Muscle layer of duodenum (tissue), 2 donors: Measurements from ENCODE around the gene PRICKLE2.

ENCODE experiments used
- H3K27ac ChIP-seq: one replicate; pipeline ENCODE4 v1.7.0; 2013; ENCODE audit warnings: mild to moderate bottlenecking, low read length
- H3K27me3 ChIP-seq: one replicate; pipeline ENCODE4 v1.7.0; 2013; ENCODE audit warnings: low read depth, mild to moderate bottlenecking, control low read depth, low read length
- H3K36me3 ChIP-seq, 2 donors: one replicate each; pipeline ENCODE4 v1.7.0; 2013; ENCODE audit warnings: low read length in 2 of 2, control low read depth in 1 of 2, mild to moderate bottlenecking in 1 of 2; ENCODE audit not compliant: insufficient read depth in 2 of 2, control insufficient read depth in 1 of 2
- H3K4me1 ChIP-seq, 2 donors: one replicate each; pipeline ENCODE4 v1.7.0; 2013; ENCODE audit warnings: low read length in 2 of 2, mild to moderate bottlenecking in 2 of 2, control low read depth in 1 of 2, moderate library complexity in 1 of 2; ENCODE audit not compliant: insufficient read depth in 2 of 2, control insufficient read depth in 1 of 2
- H3K4me3 ChIP-seq, 2 donors: one replicate each; pipeline ENCODE4 v1.7.0; 2013; ENCODE audit warnings: low read length in 2 of 2, low read depth in 1 of 2, mild to moderate bottlenecking in 1 of 2
- H3K9me3 ChIP-seq, 2 donors: one replicate each; pipeline ENCODE4 v1.7.0; 2013; ENCODE audit warnings: low read length in 2 of 2, control low read depth in 1 of 2, mild to moderate bottlenecking in 1 of 2; ENCODE audit not compliant: control insufficient read depth in 1 of 2
- donor health status: healthy.

PRICKLE2 gene

DNA sequence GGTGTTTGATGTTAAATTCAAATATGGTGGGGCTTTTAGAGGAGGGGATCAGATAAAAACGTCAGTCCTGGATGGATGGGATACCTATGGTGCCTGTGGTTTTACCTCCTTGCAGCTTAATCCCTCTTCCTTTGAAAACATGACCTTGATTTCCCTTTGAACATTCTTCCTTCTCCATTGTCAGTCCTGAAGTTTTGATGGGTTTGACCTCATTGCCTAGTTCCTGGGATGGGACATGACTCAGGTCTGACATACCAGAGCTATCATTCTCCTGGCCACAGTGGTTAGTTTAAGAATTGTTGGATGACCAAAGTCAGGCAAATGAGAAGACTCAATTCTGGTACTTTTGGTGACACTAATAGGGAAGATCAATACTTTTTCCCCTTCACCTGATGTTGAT, 87.2 kb downstream of the PRICKLE2 start:
- Histone ChIP-seq H3K4me3 (no peak overlapping the region), H3K9me3 (no peaks in the 10 kb centered on the region), H3K4me1 (peaks cover 0 to 52% of the 10 kb centered on the region in 2 donors), H3K27me3 (no peaks in the 10 kb centered on the region), H3K27ac (no peak overlapping the region), H3K36me3 (peaks cover 0 to 7% of the 10 kb centered on the region in 2 donors)

GRCh38 chr3:64134882-64135281, 90.4 kb downstream of the PRICKLE2 start:
- Histone ChIP-seq H3K36me3 (no peaks in the 10 kb centered on the region), H3K9me3 (no peaks in the 10 kb centered on the region), H3K4me1 (peaks cover 0 to 47% of the 10 kb centered on the region in 2 donors), H3K4me3 (no peak overlapping the region), H3K27ac (no peak overlapping the region), H3K27me3 (no peaks in the 10 kb centered on the region)

DNA sequence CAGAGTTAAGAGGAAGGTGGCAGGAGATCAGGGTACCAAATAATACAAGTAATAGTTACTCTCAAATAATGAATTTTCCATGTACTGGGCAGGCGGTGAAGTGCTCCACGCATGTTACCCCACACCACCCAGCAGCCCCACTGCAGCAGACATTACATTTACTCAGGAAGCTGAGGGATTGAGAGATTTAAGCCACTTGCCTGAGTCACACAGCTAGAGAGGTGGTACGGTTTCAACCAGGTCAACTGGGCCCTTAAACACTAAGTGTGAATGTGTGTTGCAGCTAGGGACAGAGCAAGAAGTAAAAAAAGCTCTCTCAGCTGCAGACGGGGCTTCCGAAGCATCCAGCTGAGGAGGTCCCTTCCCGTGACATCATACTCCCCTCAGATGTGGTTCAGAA, 91.3 kb downstream of the PRICKLE2 start:
- no peak overlapping the region for H3K4me3 ChIP-seq
- no peak overlapping the region for H3K27ac ChIP-seq
- no peaks in the 10 kb centered on the region for H3K9me3 ChIP-seq
- H3K27me3 ChIP-seq, result no peaks in the 10 kb centered on the region
- peaks cover 0 to 47% of the 10 kb centered on the region in 2 donors for H3K4me1 ChIP-seq
- H3K36me3 ChIP-seq, result no peaks in the 10 kb centered on the region

DNA sequence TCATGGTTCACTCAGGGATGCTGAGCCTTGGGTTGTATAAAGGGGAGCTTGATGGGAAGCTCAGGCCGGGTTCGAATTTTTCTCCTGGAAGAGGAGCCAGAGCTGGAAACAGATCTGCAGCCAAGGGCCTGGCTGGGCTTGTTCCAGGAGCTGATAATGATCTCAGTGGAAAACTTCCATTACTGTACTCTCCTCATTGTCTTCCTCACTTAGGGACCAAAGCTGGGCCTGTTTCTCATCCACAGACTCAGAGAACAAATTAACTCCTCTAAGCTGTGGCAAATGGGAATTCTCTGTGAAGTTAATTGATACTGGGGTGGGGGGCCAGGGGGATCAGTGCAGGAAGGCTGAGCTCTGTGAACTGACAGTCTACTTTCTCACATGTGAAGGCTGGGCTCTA, 92.0 kb downstream of the PRICKLE2 start:
- no peak overlapping the region for H3K4me3 ChIP-seq
- no peak overlapping the region for H3K27ac ChIP-seq
- no peaks in the 10 kb centered on the region for H3K27me3 ChIP-seq
- H3K4me1 ChIP-seq, result peaks cover 0 to 44% of the 10 kb centered on the region in 2 donors
- H3K9me3 ChIP-seq, result no peaks in the 10 kb centered on the region
- peaks cover 0 to under 1% of the 10 kb centered on the region in 2 donors for H3K36me3 ChIP-seq

DNA sequence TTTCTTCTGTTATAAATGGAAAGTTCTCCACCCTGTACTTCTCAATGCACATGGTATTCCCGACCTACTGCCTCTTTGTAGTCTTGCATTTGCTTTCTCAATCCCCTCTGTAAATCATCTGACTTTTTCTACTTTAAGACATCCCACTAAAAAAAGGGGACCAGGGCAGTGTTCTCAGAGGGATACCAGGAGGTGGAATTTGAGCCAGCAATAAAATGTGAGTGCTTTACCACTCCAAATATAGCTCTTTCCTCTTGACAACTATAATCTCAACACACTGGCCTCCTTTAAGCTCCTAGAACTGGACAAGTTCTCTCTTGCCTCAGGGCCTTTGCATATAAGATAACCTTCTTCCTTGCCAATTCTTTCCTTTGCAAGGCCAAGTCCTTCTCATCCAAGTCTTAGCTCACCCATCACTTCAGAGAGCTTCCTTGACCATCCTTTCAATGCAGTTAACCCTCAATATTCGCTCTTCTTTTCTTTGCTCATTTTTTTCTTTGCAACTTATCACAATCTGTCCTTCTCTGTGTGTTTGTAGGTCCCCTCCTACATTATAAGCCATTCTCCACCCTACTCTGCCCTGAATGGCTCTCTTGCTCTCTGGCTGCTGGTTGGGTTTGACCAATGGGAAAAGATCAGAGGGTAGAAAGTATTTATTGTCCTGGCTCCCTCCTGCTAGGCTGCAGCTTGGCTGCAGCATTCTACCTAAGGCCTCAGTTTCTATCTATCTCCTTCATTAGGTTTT, 93.4 kb downstream of the PRICKLE2 start:
- Histone ChIP-seq H3K9me3 (no peaks in the 10 kb centered on the region), H3K36me3 (peaks cover 0 to 12% of the 10 kb centered on the region in 2 donors), H3K4me3 (no peak overlapping the region), H3K27ac (no peak overlapping the region), H3K4me1 (peaks cover 0 to 32% of the 10 kb centered on the region in 2 donors), H3K27me3 (no peaks in the 10 kb centered on the region)

- Histone ChIP-seq H3K27me3 (no peaks in the 10 kb centered on the region), H3K27ac (no peak overlapping the region), H3K4me1 (peaks cover 0 to 32% of the 10 kb centered on the region in 2 donors), H3K4me3 (no peak overlapping the region), H3K9me3 (no peaks in the 10 kb centered on the region), H3K36me3 (peaks cover 0 to 12% of the 10 kb centered on the region in 2 donors)
These were observed 94.8 kb downstream of the PRICKLE2 start for GRCh38 chr3:64130436-64130835.

DNA sequence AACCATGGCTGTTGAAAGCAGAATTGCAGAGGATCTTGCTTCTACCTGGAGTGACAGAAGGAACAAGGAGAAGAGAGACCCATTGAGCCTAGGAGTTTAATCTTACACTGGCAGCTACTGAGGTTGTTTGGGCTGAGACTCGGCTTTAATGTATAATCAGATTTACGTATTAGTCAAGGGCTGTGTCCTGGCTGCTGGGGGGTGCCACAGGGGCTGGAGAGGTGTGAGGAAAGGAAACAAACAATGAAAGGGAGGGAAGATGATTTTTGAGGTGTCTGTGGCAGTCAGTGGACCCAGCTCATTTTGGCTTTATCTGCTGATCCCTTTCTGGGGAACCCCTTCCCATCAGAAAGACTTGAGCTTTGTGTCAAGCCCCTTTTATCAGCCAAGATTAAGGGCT, 95.7 kb downstream of the PRICKLE2 start:
- Histone ChIP-seq H3K27ac (no peak overlapping the region), H3K4me3 (no peak overlapping the region), H3K9me3 (no peaks in the 10 kb centered on the region), H3K27me3 (no peaks in the 10 kb centered on the region), H3K4me1 (peaks cover 0 to 29% of the 10 kb centered on the region in 2 donors), H3K36me3 (peaks cover 0 to 12% of the 10 kb centered on the region in 2 donors)

DNA sequence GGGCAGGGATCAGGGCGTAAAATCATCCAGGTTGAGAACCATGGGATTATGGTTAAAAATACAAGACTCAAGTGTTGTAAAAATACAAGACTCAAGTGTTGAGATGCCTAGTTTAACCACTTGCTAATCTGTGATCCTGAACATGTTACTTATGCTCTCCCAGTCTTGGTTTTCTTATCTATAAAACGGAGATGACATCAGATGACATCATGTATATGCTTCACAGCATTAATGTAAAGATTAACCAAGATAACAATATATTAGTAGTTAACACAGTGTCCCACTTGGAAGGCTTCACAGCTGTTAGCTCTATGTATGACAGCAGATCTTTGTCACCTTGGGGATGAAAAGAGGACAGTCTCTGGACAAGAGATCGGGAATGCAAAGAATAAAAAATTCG, 96.2 kb downstream of the PRICKLE2 start:
- no peak overlapping the region for H3K27ac ChIP-seq
- H3K4me1 ChIP-seq, result peaks cover 0 to 24% of the 10 kb centered on the region in 2 donors
- H3K36me3 ChIP-seq, result peaks cover 0 to 12% of the 10 kb centered on the region in 2 donors
- H3K4me3 ChIP-seq, result no peak overlapping the region
- H3K9me3 ChIP-seq, result no peaks in the 10 kb centered on the region
- H3K27me3 ChIP-seq, result no peaks in the 10 kb centered on the region

GRCh38 chr3:64125561-64125960, 99.7 kb downstream of the PRICKLE2 start:
- H3K36me3 ChIP-seq, result peaks cover 0 to 15% of the 10 kb centered on the region in 2 donors
- H3K4me3 ChIP-seq, result no peak overlapping the region
- no peaks in the 10 kb centered on the region for H3K9me3 ChIP-seq

GRCh38 chr3:64123931-64124330, 101.3 kb downstream of the PRICKLE2 start:
- H3K27me3 ChIP-seq, result no peaks in the 10 kb centered on the region
- no peak overlapping the region for H3K4me3 ChIP-seq
- peaks cover 0 to 9% of the 10 kb centered on the region in 2 donors for H3K4me1 ChIP-seq
- H3K9me3 ChIP-seq, result no peaks in the 10 kb centered on the region
- no peak overlapping the region for H3K27ac ChIP-seq
- H3K36me3 ChIP-seq, result peaks cover 0 to 17% of the 10 kb centered on the region in 2 donors

More at GRCh38 chr3:64125561-64125960, 99.7 kb downstream of the PRICKLE2 start:
- no peaks in the 10 kb centered on the region for H3K27me3 ChIP-seq
- no peak overlapping the region for H3K27ac ChIP-seq
- H3K4me1 ChIP-seq, result peaks cover 0 to 9% of the 10 kb centered on the region in 2 donors

DNA sequence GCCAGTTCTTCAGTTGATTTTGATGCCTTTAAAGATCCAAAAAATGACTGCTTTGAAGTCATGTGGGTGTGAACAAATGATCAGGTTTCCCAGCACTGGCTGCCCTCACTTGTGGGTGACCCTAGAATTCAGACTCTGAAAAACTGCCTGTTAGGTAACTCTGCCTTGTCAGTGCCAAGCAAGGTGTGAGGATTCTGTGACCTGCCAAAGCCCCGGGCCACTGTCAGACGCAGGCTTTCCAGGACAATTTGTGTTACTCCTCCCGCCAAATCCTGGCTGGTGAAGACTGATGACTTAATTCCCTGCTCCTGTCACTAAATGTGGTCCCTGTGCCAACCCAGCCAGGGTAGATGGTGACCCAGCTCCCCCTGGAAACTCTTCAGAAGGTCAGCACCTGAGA, 102.8 kb downstream of the PRICKLE2 start:
- Histone ChIP-seq H3K27me3 (no peaks in the 10 kb centered on the region), H3K4me3 (no peak overlapping the region), H3K4me1 (peaks cover 0 to 9% of the 10 kb centered on the region in 2 donors), H3K9me3 (no peaks in the 10 kb centered on the region), H3K36me3 (peaks cover 0 to 8% of the 10 kb centered on the region in 2 donors), H3K27ac (no peak overlapping the region)
